Measurements from ENCODE around the gene ZNF358.

The ZNF358 gene

DNA sequence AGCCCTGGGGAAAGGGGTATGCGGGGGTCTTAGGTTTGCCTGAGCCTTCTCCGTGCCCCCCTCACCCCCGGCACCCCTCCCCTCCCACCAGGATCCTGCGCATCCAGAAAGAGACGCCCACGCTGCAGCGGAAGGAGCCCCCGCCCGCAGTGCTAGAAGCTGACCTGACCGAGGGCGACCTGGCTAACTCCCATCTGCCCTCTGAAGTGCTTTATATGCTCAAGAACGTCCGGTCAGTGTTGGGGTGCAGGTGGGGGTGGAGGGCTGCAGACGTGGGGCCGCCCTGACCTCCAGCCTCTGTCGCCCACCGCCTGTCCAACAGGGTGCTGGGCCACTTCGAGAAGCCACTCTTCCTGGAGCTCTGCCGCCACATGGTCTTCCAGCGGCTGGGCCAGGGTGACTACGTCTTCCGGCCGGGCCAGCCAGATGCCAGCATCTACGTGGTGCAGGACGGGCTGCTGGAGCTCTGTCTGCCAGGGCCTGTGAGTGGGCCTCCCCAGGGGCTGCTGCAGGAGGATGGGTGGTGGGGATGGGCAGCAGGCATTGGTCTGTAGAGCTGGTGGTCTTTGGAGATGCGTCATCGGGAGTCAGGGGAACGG lies 24.0 kb downstream of the ZNF358 start:
- DNase-seq (ENCODE audit: insufficient read length, low spot score) (no peak), FAIRE-seq (no peak)
- TF ChIP-seq, protein P1, sequence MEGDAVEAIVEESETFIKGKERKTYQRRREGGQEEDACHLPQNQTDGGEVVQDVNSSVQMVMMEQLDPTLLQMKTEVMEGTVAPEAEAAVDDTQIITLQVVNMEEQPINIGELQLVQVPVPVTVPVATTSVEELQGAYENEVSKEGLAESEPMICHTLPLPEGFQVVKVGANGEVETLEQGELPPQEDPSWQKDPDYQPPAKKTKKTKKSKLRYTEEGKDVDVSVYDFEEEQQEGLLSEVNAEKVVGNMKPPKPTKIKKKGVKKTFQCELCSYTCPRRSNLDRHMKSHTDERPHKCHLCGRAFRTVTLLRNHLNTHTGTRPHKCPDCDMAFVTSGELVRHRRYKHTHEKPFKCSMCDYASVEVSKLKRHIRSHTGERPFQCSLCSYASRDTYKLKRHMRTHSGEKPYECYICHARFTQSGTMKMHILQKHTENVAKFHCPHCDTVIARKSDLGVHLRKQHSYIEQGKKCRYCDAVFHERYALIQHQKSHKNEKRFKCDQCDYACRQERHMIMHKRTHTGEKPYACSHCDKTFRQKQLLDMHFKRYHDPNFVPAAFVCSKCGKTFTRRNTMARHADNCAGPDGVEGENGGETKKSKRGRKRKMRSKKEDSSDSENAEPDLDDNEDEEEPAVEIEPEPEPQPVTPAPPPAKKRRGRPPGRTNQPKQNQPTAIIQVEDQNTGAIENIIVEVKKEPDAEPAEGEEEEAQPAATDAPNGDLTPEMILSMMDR (IDR thresholded peaks at IDR 0.05; ENCODE audit: insufficient read depth, missing control alignments) = no peak

DNA sequence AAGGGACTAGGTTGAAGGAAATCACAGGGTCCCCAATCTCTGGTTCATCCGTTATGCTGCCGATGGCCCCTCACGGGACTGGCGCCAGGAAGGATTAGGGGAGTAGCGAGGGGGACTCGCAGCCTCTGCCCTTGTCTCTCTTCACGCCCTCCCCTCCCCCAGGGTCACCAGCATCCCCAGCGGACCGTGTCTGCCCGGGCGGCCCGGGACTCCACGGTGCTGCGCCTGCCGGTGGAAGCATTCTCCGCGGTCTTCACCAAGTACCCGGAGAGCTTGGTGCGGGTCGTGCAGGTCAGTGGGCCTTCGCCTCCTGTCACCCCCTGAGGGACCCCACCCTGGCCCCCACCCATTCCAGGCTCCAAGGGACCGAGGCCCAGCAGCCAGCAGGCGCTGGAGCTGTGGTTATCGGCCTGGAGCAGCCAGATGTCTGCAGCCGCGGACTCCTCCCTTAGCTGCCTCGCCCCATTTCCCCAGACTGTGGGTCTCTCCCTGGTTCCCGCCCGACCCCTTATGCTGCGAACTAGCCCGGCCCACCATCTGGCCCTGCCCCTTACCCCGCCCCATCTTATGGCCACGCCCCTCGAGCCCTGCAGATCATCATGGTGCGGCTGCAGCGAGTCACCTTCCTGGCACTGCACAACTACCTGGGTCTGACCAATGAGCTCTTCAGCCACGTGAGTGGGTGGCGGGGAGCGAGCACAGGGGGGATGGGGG lies 25.0 kb downstream of the ZNF358 start:
- FAIRE-seq (no peak), DNase-seq (ENCODE audit: insufficient read length, low spot score) (no peak)
- TF ChIP-seq, protein P1 (IDR thresholded peaks at IDR 0.05; ENCODE audit: insufficient read depth, missing control alignments) = no peak

DNA sequence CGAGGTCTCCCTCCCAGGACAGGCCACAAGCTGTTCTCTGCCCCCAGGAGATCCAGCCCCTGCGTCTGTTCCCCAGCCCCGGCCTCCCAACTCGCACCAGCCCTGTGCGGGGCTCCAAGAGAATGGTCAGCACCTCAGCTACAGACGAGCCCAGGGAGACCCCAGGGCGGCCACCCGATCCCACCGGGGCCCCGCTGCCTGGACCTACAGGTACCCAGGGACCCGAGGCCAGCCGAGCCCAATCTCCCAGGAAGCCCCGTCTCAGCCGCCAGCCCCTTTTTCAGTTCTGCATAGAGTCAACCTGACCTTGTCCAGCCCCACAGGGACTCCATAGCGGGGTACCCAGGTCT lies 25.5 kb downstream of the ZNF358 start:
- TF ChIP-seq, protein P1 (IDR thresholded peaks at IDR 0.05; ENCODE audit: insufficient read depth, missing control alignments) = no peak
- FAIRE-seq = no peak
- DNase-seq (ENCODE audit: insufficient read length, low spot score) = no peak

DNA sequence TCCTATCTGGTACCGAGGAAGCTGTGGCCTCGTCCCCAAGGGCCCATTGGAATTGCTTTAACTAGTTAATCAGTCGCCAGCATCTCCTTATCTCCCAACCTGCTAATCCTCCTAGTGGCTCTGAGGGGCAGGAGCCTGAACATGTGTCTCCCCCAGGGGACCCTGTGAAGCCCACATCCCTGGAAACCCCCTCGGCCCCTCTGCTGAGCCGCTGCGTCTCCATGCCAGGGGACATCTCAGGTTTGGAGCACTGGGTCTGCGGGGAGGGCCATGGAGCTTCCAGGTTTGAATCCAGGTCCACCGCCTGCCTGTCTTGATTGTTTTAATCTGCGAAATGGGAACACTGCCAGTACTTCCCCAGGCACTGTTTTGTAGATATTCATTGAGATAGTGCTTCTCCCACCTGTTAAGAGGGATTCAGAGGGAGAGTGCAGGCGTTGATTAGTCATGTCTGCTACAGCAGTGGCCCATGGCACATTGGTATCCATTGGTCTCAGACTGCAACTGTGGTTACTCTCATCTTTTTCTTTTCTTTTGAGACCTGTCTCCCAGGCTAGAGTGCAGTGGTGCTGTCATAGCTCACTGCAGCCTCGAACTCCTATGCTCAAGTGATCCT lies 26.0 kb downstream of the ZNF358 start:
- TF ChIP-seq, protein P1 (IDR thresholded peaks at IDR 0.05; ENCODE audit: insufficient read depth, missing control alignments) = no peak
- DNase-seq (ENCODE audit: insufficient read length, low spot score) = no peak
- FAIRE-seq = no peak

DNA sequence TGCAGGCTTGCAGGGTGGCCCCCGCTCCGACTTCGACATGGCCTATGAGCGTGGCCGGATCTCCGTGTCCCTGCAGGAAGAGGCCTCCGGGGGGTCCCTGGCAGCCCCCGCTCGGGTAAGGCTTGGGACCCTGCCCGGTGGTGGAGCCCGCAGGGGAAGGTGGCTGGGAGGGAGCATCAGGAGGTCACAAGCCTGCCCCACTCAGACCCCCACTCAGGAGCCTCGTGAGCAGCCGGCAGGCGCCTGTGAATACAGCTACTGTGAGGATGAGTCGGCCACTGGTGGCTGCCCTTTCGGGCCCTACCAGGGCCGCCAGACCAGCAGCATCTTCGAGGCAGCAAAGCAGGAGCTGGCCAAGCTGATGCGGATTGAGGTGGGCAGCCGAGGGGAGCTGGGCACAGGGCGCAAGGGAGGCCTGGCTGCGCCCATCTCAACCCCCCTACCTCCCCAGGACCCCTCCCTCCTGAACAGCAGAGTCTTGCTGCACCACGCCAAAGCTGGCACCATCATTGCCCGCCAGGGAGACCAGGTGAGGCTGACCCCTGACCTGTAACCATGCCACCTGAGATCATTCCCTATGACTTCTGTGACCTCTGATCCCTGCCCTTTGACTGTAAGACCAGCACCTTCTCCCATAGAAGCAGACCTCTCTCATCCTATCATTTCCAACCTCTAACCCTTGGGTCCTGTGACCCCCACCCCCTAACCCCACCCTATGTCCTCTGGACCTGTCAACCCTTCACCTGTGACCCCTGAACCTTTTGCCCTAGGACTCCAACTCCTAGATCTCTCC lies 26.8 kb downstream of the ZNF358 start:
- FAIRE-seq (no peak), DNase-seq (ENCODE audit: insufficient read length, low spot score) (no peak)
- TF ChIP-seq, protein P1 (IDR thresholded peaks at IDR 0.05; ENCODE audit: insufficient read depth, missing control alignments) = no peak

DNA sequence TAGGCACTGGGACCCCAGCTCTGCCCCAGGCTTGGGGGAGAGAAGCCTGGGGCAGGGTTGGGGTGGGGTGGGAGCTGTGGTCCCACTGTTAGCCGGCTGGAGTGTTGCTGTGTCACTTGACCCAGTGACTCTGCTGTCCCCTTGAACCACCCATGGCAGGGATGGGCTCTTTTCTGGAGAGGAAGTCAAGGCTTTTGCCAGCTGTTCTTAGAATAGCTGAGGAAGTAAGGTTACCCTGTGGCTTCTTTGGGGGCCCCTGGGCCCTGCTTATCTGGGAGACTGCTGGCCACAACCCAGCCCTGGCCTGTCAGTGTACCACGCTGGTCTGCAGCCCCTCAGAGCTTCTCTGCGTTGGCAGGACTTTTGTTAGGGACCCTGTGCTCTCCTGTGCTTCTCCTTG lies 28.7 kb downstream of the ZNF358 start:
- no peak for FAIRE-seq
- no peak for DNase-seq (ENCODE audit: insufficient read length, low spot score)
- TF ChIP-seq, protein P1 (IDR thresholded peaks at IDR 0.05; ENCODE audit: insufficient read depth, missing control alignments) = no peak

Measured in D721Med (cell line).